Neural cell (in vitro differentiated cells): ENCODE measurements around the gene DOK7. TPM values are rescaled to one million over a fixed set of nuclear protein-coding genes. Genes with fewer than 3 reads are reported as not detected.

Source experiments
- H2AFZ ChIP-seq: fragments of 200-600, 300-800 bp; sonication (generic), shearing (Covaris generic); 2 replicates; pipeline ENCODE4 v1.6.0; 2014; ENCODE audit warnings: low read depth, mild to moderate bottlenecking, antibody characterized with exemption, low read length, moderate library complexity
- H3F3A ChIP-seq: fragments of 200-600 bp; shearing (Covaris generic); 2 replicates; pipeline ENCODE4 v1.6.1; 2016; ENCODE audit warnings: mild to moderate bottlenecking, moderate library complexity, mixed read lengths, antibody characterized with exemption, low read length; ENCODE audit not compliant: insufficient read depth, poor library complexity, severe bottlenecking
- H3K27ac ChIP-seq: fragments of 200-600, 300-800 bp; sonication (generic), shearing (Covaris generic); 2 replicates; pipeline ENCODE4 v1.5.1; 2014; ENCODE audit warnings: mild to moderate bottlenecking, low read length, moderate library complexity
- H3K27me3 ChIP-seq: fragments of 300-800, 200-600 bp; sonication (generic), shearing (Covaris generic); 2 replicates; pipeline ENCODE4 v1.6.0; 2014; ENCODE audit warnings: mild to moderate bottlenecking, low read depth, low read length, moderate library complexity; ENCODE audit not compliant: insufficient read depth
- H3K36me3 ChIP-seq: fragments of 300-800, 200-600 bp; sonication (generic), shearing (Covaris generic); 2 replicates; pipeline ENCODE4 v1.5.1; 2014; ENCODE audit warnings: mild to moderate bottlenecking, antibody characterized with exemption, low read length, moderate library complexity; ENCODE audit not compliant: insufficient read depth
- H3K4me2 ChIP-seq: fragments of 300-800, 200-600 bp; sonication (generic), shearing (Covaris generic); 2 replicates; pipeline ENCODE4 v1.6.0; 2014; ENCODE audit warnings: mild to moderate bottlenecking, low read length
- H3K4me3 ChIP-seq: fragments of 300-800, 200-600 bp; sonication (generic), shearing (Covaris generic); 2 replicates; pipeline ENCODE4 v1.5.1; 2014; ENCODE audit warnings: mild to moderate bottlenecking, low read length, moderate library complexity
- H3K79me2 ChIP-seq: fragments of 200-600 bp; shearing (Covaris generic); replicated peaks from 2 replicates; pipeline ENCODE4 v1.6.0; 2014; ENCODE audit warnings: mild to moderate bottlenecking, low read length, moderate library complexity; ENCODE audit not compliant: insufficient read depth
- H3K9ac ChIP-seq: fragments of 300-800, 200-600 bp; sonication (generic), shearing (Covaris generic); 2 replicates; pipeline ENCODE4 v1.6.1; 2016; ENCODE audit warnings: mild to moderate bottlenecking, low read length, mixed read lengths
- H3K9me2 ChIP-seq: fragments of 200-600 bp; shearing (Covaris generic); 2 replicates; pipeline ENCODE4 v1.6.1; 2016; ENCODE audit warnings: mild to moderate bottlenecking, low read length, mixed read lengths; ENCODE audit not compliant: insufficient read depth
- H3K9me3 ChIP-seq: fragments of 200-600, 300-800 bp; sonication (generic), shearing (Covaris generic); 2 replicates; pipeline ENCODE4 v1.6.1; 2016; ENCODE audit warnings: mild to moderate bottlenecking, mixed run types, low read length, moderate library complexity, mixed read lengths
- H4K20me1 ChIP-seq: fragments of 200-600 bp; shearing (Covaris generic); 2 replicates; pipeline ENCODE4 v1.6.1; 2016; ENCODE audit warnings: mild to moderate bottlenecking, mixed run types; ENCODE audit not compliant: insufficient read depth
- CTCF ChIP-seq: fragments of 450-650 bp; IDR thresholded peaks from 2 replicates; pipeline ENCODE4 v1.5.1; 2014; ENCODE audit warnings: antibody characterized with exemption, mild to moderate bottlenecking, moderate library complexity; ENCODE audit not compliant: poor library complexity, severe bottlenecking
- EP300 ChIP-seq: fragments of 450-650 bp; conservative IDR thresholded peaks from 2 replicates; pipeline ENCODE4 v1.6.1; 2014; ENCODE audit warnings: antibody characterized with exemption, mild to moderate bottlenecking, moderate library complexity; ENCODE audit not compliant: poor library complexity, severe bottlenecking
- EZH2 ChIP-seq: fragments of 200-600, 300-800 bp; shearing (Covaris generic), sonication (generic); IDR thresholded peaks from 2 replicates; pipeline ENCODE4 v1.6.1; 2014; ENCODE audit warnings: antibody characterized with exemption, low read length, borderline replicate concordance, mild to moderate bottlenecking; ENCODE audit not compliant: insufficient read depth, poor library complexity, severe bottlenecking
- MXI1 ChIP-seq: fragments of 450-650 bp; conservative IDR thresholded peaks from 2 replicates; pipeline ENCODE4 v1.6.1; 2014; ENCODE audit warnings: antibody characterized with exemption, mild to moderate bottlenecking; ENCODE audit not compliant: poor library complexity, severe bottlenecking
- POLR2AphosphoS5 ChIP-seq: IDR thresholded peaks from 2 replicates; pipeline ENCODE4 v1.6.1; 2012
- RAD21 ChIP-seq: fragments of 450-650 bp; conservative IDR thresholded peaks from 2 replicates; pipeline ENCODE4 v1.6.1; 2014; ENCODE audit warnings: antibody characterized with exemption, mild to moderate bottlenecking, moderate library complexity
- SMC3 ChIP-seq: fragments of 450-650 bp; conservative IDR thresholded peaks from 2 replicates; pipeline ENCODE4 v1.6.1; 2014; ENCODE audit warnings: antibody characterized with exemption, mild to moderate bottlenecking, moderate library complexity; ENCODE audit not compliant: poor library complexity
- TAF1 ChIP-seq: IDR thresholded peaks from 2 replicates; pipeline ENCODE4 v1.6.1; 2012; ENCODE audit warnings: low read depth
- polyA plus RNA-seq: library from polyadenylated mRNA; depleted of rRNA; stranded (reverse); fragments of >200 nt; gene quantifications from 2 replicates; pipeline ENCODE4 v1.2.3, GENCODE V29; 2014
- TF ChIP-seq, protein P1 (sequence below): IDR thresholded peaks from 2 replicates; pipeline ENCODE4 v1.6.1; 2012; ENCODE audit warnings: borderline replicate concordance

The DOK7 gene
- polyA plus RNA-seq, 1 donor from 2014 or later = 0.66 TPM

DNA sequence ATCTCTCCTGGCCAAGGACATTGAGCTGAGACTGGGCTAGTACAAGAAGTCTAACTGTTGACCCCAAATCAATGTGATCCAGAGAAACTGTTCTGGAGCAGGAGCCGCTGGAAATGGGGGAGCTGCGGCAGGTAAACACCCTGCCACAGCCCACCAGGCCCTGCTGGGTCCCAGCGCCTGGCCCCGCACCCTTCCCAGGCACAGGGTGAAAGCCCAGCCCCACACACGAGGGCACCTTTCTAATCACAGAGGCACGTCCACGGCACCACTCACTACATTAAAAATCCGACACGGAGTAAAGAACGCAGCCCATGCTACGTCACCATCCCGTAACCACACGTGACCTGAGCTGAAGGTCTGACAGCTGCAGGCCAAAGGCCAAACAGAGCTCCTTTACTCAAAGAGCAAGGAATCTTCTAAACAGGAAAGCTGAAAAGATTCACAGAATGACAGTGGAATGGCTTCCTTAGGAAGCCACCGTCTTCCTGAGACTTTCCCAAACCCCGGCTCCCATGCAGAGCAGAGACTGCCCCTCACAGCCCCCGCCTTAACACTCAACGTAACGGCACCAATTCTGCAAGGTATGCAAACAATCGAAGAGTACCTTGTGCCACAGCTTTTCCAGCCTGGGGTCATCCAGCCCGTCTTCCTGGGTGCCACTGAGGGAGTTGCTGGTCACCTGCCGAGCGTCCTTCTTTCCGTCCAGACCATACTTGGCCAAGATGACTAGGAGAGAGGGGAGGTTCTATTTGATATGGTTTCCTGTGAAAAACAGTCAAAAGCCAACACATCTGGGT is 56.6 kb downstream of the DOK7 start:
- Histone ChIP-seq H3K79me2 (no peaks in the 10 kb centered on the region), H3K9ac (no peak overlapping the region), H3F3A (no peaks in the 10 kb centered on the region), H3K27ac (no peak overlapping the region), H3K36me3 (no peaks in the 10 kb centered on the region), H3K27me3 (no peaks in the 10 kb centered on the region), H4K20me1 (no peaks in the 10 kb centered on the region), H3K4me2 (no peak overlapping the region), H2AFZ (no peak overlapping the region), H3K9me2 (no peaks in the 10 kb centered on the region), H3K9me3 (no peaks in the 10 kb centered on the region), H3K4me3 (no peak overlapping the region)
- TF ChIP-seq, protein P1, sequence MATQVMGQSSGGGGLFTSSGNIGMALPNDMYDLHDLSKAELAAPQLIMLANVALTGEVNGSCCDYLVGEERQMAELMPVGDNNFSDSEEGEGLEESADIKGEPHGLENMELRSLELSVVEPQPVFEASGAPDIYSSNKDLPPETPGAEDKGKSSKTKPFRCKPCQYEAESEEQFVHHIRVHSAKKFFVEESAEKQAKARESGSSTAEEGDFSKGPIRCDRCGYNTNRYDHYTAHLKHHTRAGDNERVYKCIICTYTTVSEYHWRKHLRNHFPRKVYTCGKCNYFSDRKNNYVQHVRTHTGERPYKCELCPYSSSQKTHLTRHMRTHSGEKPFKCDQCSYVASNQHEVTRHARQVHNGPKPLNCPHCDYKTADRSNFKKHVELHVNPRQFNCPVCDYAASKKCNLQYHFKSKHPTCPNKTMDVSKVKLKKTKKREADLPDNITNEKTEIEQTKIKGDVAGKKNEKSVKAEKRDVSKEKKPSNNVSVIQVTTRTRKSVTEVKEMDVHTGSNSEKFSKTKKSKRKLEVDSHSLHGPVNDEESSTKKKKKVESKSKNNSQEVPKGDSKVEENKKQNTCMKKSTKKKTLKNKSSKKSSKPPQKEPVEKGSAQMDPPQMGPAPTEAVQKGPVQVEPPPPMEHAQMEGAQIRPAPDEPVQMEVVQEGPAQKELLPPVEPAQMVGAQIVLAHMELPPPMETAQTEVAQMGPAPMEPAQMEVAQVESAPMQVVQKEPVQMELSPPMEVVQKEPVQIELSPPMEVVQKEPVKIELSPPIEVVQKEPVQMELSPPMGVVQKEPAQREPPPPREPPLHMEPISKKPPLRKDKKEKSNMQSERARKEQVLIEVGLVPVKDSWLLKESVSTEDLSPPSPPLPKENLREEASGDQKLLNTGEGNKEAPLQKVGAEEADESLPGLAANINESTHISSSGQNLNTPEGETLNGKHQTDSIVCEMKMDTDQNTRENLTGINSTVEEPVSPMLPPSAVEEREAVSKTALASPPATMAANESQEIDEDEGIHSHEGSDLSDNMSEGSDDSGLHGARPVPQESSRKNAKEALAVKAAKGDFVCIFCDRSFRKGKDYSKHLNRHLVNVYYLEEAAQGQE = no peak
- TF ChIP-seq EZH2 (no peak), TAF1 (no peak), CTCF (no peak), SMC3 (no peak), EP300 (no peak), RAD21 (no peak), POLR2AphosphoS5 (no peak), MXI1 (no peak)

DNA sequence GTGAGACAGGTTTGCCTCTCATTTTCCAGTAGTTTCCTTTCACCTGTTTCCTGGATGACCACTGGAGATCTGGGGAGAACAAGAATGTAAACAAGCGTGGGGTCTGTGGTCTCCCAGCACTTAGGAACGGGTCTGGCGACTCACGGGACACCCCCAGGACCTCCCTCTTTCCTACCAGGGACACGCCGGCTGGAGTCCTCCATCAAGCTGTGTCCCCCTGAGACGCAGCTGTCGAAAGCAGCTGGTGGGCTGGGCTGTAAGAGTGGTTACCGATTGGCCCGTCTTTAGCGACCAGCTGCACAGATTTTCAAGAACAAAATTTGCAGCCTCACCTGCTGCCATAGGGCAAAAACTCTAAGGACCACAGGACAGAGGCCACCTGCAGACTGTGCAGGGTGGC is 57.2 kb downstream of the DOK7 start:
- TF ChIP-seq EP300 = no peak
- TF ChIP-seq SMC3 = no peak
- no peak for TF ChIP-seq CTCF
- TF ChIP-seq POLR2AphosphoS5 = no peak
- no peak for TF ChIP-seq EZH2
- TF ChIP-seq, protein P1 = no peak
- TF ChIP-seq MXI1 = no peak
- no peak for TF ChIP-seq RAD21
- no peak for TF ChIP-seq TAF1
- Histone ChIP-seq H3K9me3 (no peaks in the 10 kb centered on the region), H2AFZ (no peak overlapping the region), H4K20me1 (no peaks in the 10 kb centered on the region), H3K27me3 (no peaks in the 10 kb centered on the region), H3K36me3 (no peaks in the 10 kb centered on the region), H3K9ac (no peak overlapping the region), H3F3A (no peaks in the 10 kb centered on the region), H3K79me2 (no peaks in the 10 kb centered on the region), H3K4me3 (no peak overlapping the region), H3K4me2 (no peak overlapping the region), H3K27ac (no peak overlapping the region), H3K9me2 (no peaks in the 10 kb centered on the region)
